ENCODE data around the gene UQCR10. TPM values are rescaled to one million over a fixed set of nuclear protein-coding genes. Genes with fewer than 3 reads are reported as not detected.

Gene UQCR10
- total and polyA plus RNA-seq, 2 of the 4 experiments (the other 2 are of a cell fraction) = 103 to 260 TPM

- ATAC-seq (ENCODE audit: low read depth) (peak; percentile 70), DNase-seq (peak; percentile 32)
- H3K9me3 ChIP-seq (ENCODE audit: control insufficient read depth, insufficient read depth, low read length) = no peaks in the 10 kb centered on the region
- no peak overlapping the region for H2BK120ac ChIP-seq (ENCODE audit: low read depth, low read length)
- ChIA-PET POLR2A (ENCODE audit: unreplicated experiment) (no interaction called here), CTCF (no interaction called here)
- no peaks in the 10 kb centered on the region for H3K9me1 ChIP-seq (ENCODE audit: insufficient read depth, low read length)
- H2BK15ac ChIP-seq (ENCODE audit: low read depth, low read length) = no peak overlapping the region
- in situ Hi-C loops (cut with MboI; ENCODE audit: low sequenced_read_pairs) (no loop called here), dilution Hi-C loops (cut with HindIII; ENCODE audit: low sequenced_read_pairs, unreplicated experiment) (no loop called here), intact Hi-C loops (cut with micrococcal nuclease) (no loop called here)
- H3K4me1 ChIP-seq (ENCODE audit: control insufficient read depth, insufficient read depth, low read length) = no peaks in the 10 kb centered on the region; the same call in 1 of the 2 replicates
- H3K23ac ChIP-seq (ENCODE audit: low read depth, low read length) = no peak overlapping the region
- no peak overlapping the region for H3K4ac ChIP-seq (ENCODE audit: low read depth, low read length)
- peaks cover 2% of the 10 kb centered on the region; the same call in 1 of the 2 replicates for H3K36me3 ChIP-seq (ENCODE audit: control insufficient read depth, insufficient read depth, low read length)
- no peak overlapping the region for H4K91ac ChIP-seq (ENCODE audit: insufficient read depth, low read depth, low read length)
- H2AK5ac ChIP-seq (ENCODE audit: low read depth, low read length) = no peak overlapping the region
- no peak overlapping the region for H3K9ac ChIP-seq (ENCODE audit: low read depth, low read length)
- peak; percentile 51 for TF ChIP-seq RAD21 (IDR thresholded peaks at IDR 0.05; ENCODE audit: low read length)
- no peak for TF ChIP-seq FOS (IDR thresholded peaks at IDR 0.05; ENCODE audit: low read depth, low read length)
- TF ChIP-seq, protein P1, sequence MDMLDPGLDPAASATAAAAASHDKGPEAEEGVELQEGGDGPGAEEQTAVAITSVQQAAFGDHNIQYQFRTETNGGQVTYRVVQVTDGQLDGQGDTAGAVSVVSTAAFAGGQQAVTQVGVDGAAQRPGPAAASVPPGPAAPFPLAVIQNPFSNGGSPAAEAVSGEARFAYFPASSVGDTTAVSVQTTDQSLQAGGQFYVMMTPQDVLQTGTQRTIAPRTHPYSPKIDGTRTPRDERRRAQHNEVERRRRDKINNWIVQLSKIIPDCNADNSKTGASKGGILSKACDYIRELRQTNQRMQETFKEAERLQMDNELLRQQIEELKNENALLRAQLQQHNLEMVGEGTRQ (IDR thresholded peaks at IDR 0.05; ENCODE audit: low read depth, low read length) = peak; percentile 24; the same call in 1 of the 2 replicates
- TF ChIP-seq CHD1 (IDR thresholded peaks at IDR 0.05; ENCODE audit: low read depth, low read length) = no peak
- TF ChIP-seq CEBPB (IDR thresholded peaks at IDR 0.05; ENCODE audit: low read depth, low read length) = peak; percentile 41
- no peak for TF ChIP-seq MAFK (IDR thresholded peaks at IDR 0.05; ENCODE audit: low read depth, low read length)
- no peak for TF ChIP-seq POLR2A (IDR thresholded peaks at IDR 0.05; ENCODE audit: low read depth, low read length)
- TF ChIP-seq RCOR1 (IDR thresholded peaks at IDR 0.05; ENCODE audit: insufficient replicate concordance, low read length) = no peak
- peak; percentile 41 for TF ChIP-seq CTCF (conservative IDR thresholded peaks at IDR 0.05; ENCODE audit: low read depth, low read length)
- no peak for TF ChIP-seq NFE2L2 (IDR thresholded peaks at IDR 0.05; ENCODE audit: low read depth, low read length)
- no peak for TF ChIP-seq RFX5 (IDR thresholded peaks at IDR 0.05; ENCODE audit: low read depth, low read length)
- TF ChIP-seq BHLHE40 (IDR thresholded peaks at IDR 0.05; ENCODE audit: low read depth, low read length) = no peak; the same call in 1 of the 2 replicates
- TF ChIP-seq, protein P2, sequence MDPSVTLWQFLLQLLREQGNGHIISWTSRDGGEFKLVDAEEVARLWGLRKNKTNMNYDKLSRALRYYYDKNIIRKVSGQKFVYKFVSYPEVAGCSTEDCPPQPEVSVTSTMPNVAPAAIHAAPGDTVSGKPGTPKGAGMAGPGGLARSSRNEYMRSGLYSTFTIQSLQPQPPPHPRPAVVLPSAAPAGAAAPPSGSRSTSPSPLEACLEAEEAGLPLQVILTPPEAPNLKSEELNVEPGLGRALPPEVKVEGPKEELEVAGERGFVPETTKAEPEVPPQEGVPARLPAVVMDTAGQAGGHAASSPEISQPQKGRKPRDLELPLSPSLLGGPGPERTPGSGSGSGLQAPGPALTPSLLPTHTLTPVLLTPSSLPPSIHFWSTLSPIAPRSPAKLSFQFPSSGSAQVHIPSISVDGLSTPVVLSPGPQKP (IDR thresholded peaks at IDR 0.05; ENCODE audit: borderline replicate concordance, low read depth, low read length) = no peak
- peak; percentile 35 for TF ChIP-seq SMC3 (IDR thresholded peaks at IDR 0.05; ENCODE audit: low read depth, low read length)
- no peak for TF ChIP-seq MXI1 (IDR thresholded peaks at IDR 0.05; ENCODE audit: borderline replicate concordance, low read depth, low read length)
- TF ChIP-seq MAZ (IDR thresholded peaks at IDR 0.05; ENCODE audit: borderline replicate concordance, low read depth, low read length) = no peak; the same call in 1 of the 2 replicates
- H3K14ac ChIP-seq (replicated peaks; ENCODE audit: low read depth, low read length) = no peak overlapping the region
- no peak overlapping the region for H2BK5ac ChIP-seq (ENCODE audit: low read depth, low read length, poor library complexity, severe bottlenecking)
- H4K20me1 ChIP-seq (ENCODE audit: insufficient read depth, low read length) = no peaks in the 10 kb centered on the region; the same call in 1 of the 2 replicates
- no peak overlapping the region for H4K5ac ChIP-seq (ENCODE audit: low read depth, low read length)
- H3K79me1 ChIP-seq (ENCODE audit: low read depth in 1 of 2, low read length in 2 of 2) = no peaks in the 10 kb centered on the region
- peak overlapping the region; percentile 19 for H2AFZ ChIP-seq (replicated peaks; ENCODE audit: low read length, poor library complexity)
- H3K27me3 ChIP-seq (ENCODE audit: control insufficient read depth, insufficient read depth, low read length) = peaks cover 34% of the 10 kb centered on the region
- 14% methylated on average over 3 of the region's 17 CpGs; no CpG with 5 or more reads in 1 of the 2 experiments for WGBS, 2 experiments (ENCODE audit: extremely low coverage in 2 of 2, insufficient read length in 1 of 2)
- H2AK9ac ChIP-seq (replicated peaks; ENCODE audit: low read depth, low read length, poor library complexity) = no peak overlapping the region
- no TSS peak for BruUV-seq (replicated peaks)
- H3K27ac ChIP-seq (ENCODE audit: insufficient read depth, low read length) = no peak overlapping the region
- H2BK20ac ChIP-seq (ENCODE audit: low read depth, low read length) = no peak overlapping the region
- no peak overlapping the region for H4K8ac ChIP-seq (ENCODE audit: low read depth in 2 of 2, low read length in 2 of 2)
- no peak overlapping the region for H3K18ac ChIP-seq (ENCODE audit: low read depth, low read length)
- no peak overlapping the region for H3K56ac ChIP-seq (ENCODE audit: extremely low read depth, insufficient read depth, low read length)
- no peak overlapping the region; the same call in 1 of the 2 replicates for H3K4me2 ChIP-seq (ENCODE audit: low read depth, low read length)
- no peak overlapping the region for H3K4me3 ChIP-seq (ENCODE audit: insufficient read depth, low read depth, low read length)
Measured at GRCh38 chr22:29727131-29727523, 40.0 kb upstream of the UQCR10 start.
